Esophagus squamous epithelium (tissue), 5 donors: ENCODE measurements around the gene TMEM63A. TPM values are rescaled to one million over a fixed set of nuclear protein-coding genes. Genes with fewer than 3 reads are reported as not detected.
A peak's percentile ranks its signal among the peaks of the same experiment; 100 is the strongest.

ENCODE experiments used
- DNase-seq: peaks from one replicate; lab custom pipeline; 2025; lab: John Stamatoyannopoulos, UW
- H3K27ac ChIP-seq, 4 donors: fragments of 200-600 bp; sonication (generic); one replicate each; pipeline ENCODE4 v1.5.1; 2016 to 2019; ENCODE audit warnings: mild to moderate bottlenecking in 1 of 4
- H3K27me3 ChIP-seq, 4 donors: fragments of 200-600 bp; sonication (generic); 1 replicate in 3 of 4; 2 replicates in 1 of 4; pipeline versions ENCODE4 v1.5.1 to v1.6.0; 2017 to 2021; ENCODE audit warnings: antibody characterized with exemption in 1 of 4
- H3K36me3 ChIP-seq, 3 donors: fragments of 200-600 bp; sonication (generic); one replicate each; pipeline ENCODE4 v1.5.1; 2016 to 2019
- H3K4me1 ChIP-seq, 3 donors: fragments of 200-600 bp; sonication (generic); one replicate each; pipeline ENCODE4 v1.5.1; 2017 to 2019
- H3K4me3 ChIP-seq, 4 donors: fragments of 200-600 bp; sonication (generic); 1 replicate in 3 of 4; 2 replicates in 1 of 4; pipeline ENCODE4 v1.5.1; 2016 to 2019; ENCODE audit warnings: mild to moderate bottlenecking in 2 of 4, moderate library complexity in 1 of 4
- H3K9me3 ChIP-seq, 3 donors: fragments of 200-600 bp; sonication (generic); one replicate each; pipeline ENCODE4 v1.5.1; 2016 to 2019
- POLR2A ChIP-seq, 4 donors: fragments of 450-650 bp; IDR thresholded peaks; one replicate each; pipeline ENCODE4 v1.6.1; 2017; ENCODE audit warnings: antibody characterized with exemption in 4 of 4, mild to moderate bottlenecking in 4 of 4, moderate library complexity in 3 of 4
- WGBS, 2 donors: methylation state at CpG; one replicate each; pipeline ENCODE4 v1.1.5; 2018; 5-methylcytosine and 5-hydroxymethylcytosine counted together
- intact Hi-C: fragments of 100-400 bp; cut with DNase I; formaldehyde crosslinking; loops from one replicate; pipeline ENCODE4 v1.15.0; 2022
- total RNA-seq, 4 donors: library from RNA; depleted of rRNA; stranded (reverse); fragments of >200 nt; gene quantifications; one replicate each; pipeline ENCODE4 v1.1.0, GENCODE V29; 2016
- TF ChIP-seq, protein P1 (sequence below), 6 experiments: fragments of 450-650 bp in 4 of 6; fragments of 200-600 bp in 2 of 6; sonication (generic) in 2 of 6; IDR thresholded peaks; one replicate each; pipeline ENCODE4 v1.5.1; 2016 to 2019; ENCODE audit warnings: antibody characterized with exemption in 6 of 6, mild to moderate bottlenecking in 4 of 6, moderate library complexity in 4 of 6
- donor health status: DM: yes; HTN: yes; CAD: no.

Gene TMEM63A
- total RNA-seq, 4 donors from 2014 or later, result 9.8 to 27.1 (median 18.3) TPM

DNA sequence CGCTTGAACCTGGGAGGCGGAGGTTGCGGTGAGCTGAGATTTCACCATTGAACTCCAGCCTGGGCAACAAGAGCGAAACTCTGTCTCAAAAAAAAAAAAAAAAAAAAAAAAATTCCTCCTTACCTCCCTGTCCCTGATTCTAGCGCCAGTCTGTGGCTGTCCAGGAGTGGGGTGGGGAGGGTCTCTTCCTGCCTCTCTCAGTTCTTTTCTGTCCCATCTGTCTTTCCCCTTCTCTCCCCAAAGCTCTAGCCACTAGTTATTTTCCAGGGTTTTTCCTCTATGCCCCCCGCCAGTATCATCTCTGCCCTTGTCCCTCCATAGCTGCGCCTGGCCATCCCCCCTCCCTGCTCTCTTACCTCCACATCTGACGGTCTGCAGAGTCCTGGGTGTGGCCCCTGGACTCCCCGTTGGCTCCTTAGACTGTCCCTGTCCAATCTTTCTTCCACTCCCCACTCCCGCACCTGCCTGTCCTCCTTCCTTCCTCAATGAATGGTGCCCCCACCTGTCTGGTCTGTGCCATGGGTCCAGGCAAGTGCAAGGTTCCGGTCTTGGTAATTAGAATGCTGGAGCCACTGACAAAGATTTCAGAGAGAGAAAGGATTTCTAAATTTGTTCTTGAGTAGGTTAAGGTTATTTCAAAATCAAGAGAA lies 1.6 kb upstream of the TMEM63A start:
- intact Hi-C loops, result no loop called here
- H3K4me3 ChIP-seq, result peak overlapping the region in 3 of 4 donors; percentile 82 to 99 (median 88)
- peaks cover 0 to 7% (median 0%) of the 10 kb centered on the region in 4 donors for H3K27me3 ChIP-seq
- H3K36me3 ChIP-seq, result peaks cover 0 to 8% (median 0%) of the 10 kb centered on the region in 3 donors
- DNase-seq, result no peak
- WGBS, 2 donors, result 84% methylated on average over 9 to 10 of the region's 11 CpGs
- TF ChIP-seq, protein P1, sequence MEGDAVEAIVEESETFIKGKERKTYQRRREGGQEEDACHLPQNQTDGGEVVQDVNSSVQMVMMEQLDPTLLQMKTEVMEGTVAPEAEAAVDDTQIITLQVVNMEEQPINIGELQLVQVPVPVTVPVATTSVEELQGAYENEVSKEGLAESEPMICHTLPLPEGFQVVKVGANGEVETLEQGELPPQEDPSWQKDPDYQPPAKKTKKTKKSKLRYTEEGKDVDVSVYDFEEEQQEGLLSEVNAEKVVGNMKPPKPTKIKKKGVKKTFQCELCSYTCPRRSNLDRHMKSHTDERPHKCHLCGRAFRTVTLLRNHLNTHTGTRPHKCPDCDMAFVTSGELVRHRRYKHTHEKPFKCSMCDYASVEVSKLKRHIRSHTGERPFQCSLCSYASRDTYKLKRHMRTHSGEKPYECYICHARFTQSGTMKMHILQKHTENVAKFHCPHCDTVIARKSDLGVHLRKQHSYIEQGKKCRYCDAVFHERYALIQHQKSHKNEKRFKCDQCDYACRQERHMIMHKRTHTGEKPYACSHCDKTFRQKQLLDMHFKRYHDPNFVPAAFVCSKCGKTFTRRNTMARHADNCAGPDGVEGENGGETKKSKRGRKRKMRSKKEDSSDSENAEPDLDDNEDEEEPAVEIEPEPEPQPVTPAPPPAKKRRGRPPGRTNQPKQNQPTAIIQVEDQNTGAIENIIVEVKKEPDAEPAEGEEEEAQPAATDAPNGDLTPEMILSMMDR (IDR thresholded peaks at IDR 0.05), result no peak
- no peak for TF ChIP-seq POLR2A (IDR thresholded peaks at IDR 0.05)
- peaks cover 22 to 53% (median 30%) of the 10 kb centered on the region in 3 donors for H3K4me1 ChIP-seq
- H3K27ac ChIP-seq, result no peak overlapping the region
- no peaks in the 10 kb centered on the region for H3K9me3 ChIP-seq

DNA sequence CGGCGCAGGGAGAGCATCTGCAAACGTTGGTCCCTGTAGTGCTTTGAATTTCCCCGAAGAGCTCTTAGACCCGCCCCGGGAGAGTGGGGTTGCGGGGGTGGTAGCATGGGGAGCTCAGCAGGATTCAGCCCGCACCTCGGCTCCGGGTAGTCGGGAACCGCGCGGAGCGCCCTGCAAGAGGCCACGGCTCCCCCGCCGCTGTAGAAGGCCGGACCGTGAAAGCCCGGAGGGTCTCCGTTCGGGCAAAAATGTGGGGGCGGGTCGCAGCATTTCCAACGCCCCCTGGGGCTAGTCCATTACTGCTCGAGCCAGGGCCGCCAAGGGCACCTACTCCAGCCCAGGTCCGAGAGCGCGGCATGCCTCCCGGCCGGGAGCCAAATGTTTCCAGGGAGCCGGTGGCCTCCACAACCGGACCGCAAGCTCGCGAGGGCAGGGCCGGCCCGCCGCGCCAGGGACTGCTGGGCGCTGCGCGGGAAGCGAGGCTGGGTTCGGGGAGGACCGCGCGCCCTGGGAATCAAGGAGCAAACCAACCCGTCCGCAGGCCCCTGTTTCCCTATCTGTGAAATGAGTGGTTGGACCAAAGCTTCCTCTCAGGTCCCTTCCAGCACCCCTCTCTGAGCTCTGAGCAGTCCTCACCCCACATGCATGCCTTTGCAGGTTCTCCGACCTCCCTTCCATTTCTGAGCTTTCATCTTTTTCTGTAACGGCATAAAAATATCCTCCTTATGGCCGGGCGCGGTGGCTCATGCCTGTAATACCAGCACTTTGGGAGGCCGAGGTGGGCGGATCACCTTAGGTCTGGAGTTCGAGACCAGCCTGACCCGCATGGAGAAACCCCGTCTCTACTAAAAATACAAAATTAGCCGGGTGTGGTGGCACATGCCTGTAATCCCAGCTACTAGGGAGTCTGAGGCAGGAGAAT lies 775 bp upstream of the TMEM63A start:
- peak overlapping the region; percentile 61 to 99 (median 85) for H3K4me3 ChIP-seq
- no peaks in the 10 kb centered on the region for H3K9me3 ChIP-seq
- H3K4me1 ChIP-seq, result peaks cover 30 to 60% (median 35%) of the 10 kb centered on the region in 3 donors
- WGBS, 2 donors, result 0 to 4% methylated on average over 15 to 22 of the region's 63 CpGs
- intact Hi-C loops, result no loop called here
- DNase-seq, result no peak
- H3K27ac ChIP-seq, result peak overlapping the region; percentile 82 to 93 (median 91)
- TF ChIP-seq POLR2A (IDR thresholded peaks at IDR 0.05), result no peak
- TF ChIP-seq, protein P1 (IDR thresholded peaks at IDR 0.05), result no peak
- H3K36me3 ChIP-seq, result peaks cover 0 to 8% (median 0%) of the 10 kb centered on the region in 3 donors
- H3K27me3 ChIP-seq, result no peaks in the 10 kb centered on the region

DNA sequence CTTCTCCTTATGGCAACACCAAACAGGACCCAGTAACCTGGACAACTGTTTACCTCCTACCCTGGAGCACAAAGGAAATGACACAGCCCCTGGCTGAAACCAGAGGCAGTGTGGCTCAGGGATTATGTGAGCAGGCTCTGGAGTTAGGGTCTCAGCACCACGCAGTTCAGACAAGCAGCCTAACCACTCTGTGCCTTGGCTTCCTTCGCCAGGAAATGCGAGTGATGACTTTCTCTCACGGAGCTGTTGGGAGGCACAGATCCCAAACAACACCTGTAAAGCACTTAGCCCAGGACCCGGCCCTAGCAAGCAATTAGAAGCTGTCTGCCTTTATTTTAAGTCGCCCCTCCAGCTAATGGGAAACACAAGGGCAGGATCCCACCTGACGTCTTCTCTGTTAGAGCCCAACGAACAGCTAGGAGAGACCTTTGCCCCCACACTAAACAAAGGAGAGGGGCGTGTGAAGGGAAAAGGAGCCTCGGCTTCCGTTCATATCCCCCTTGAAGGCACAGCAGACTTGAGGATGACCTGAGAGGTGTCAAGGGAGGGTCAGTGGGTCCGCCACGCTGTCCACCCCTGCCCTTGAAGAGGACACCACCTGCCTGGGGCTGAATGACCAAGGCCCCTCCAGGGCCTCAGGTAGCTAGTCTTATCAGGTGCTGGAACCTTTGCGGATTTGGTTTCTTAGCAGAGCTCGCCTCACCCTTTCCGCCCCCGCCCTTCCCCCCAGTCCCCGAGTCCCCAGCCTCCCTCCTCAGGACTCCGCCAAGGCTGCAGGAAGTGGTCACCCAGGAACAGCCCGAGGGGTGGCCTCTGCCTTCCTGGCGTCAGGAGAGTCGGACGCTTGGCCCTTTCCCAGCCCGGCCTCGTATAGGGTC lies 860 bp downstream of the TMEM63A start:
- H3K9me3 ChIP-seq, result no peaks in the 10 kb centered on the region
- intact Hi-C loops, result no loop called here
- peaks cover 0 to 23% (median 0%) of the 10 kb centered on the region in 3 donors for H3K36me3 ChIP-seq
- TF ChIP-seq POLR2A (IDR thresholded peaks at IDR 0.05), result no peak
- TF ChIP-seq, protein P1 (IDR thresholded peaks at IDR 0.05), result no peak
- no peaks in the 10 kb centered on the region for H3K27me3 ChIP-seq
- peaks cover 39 to 71% (median 45%) of the 10 kb centered on the region in 3 donors for H3K4me1 ChIP-seq
- no peak for DNase-seq
- H3K27ac ChIP-seq, result peak overlapping the region; percentile 82 to 93 (median 91)
- H3K4me3 ChIP-seq, result peak overlapping the region; percentile 61 to 99 (median 85)
- WGBS, 2 donors, result 8 to 17% methylated on average over 5 to 6 of the region's 25 CpGs

DNA sequence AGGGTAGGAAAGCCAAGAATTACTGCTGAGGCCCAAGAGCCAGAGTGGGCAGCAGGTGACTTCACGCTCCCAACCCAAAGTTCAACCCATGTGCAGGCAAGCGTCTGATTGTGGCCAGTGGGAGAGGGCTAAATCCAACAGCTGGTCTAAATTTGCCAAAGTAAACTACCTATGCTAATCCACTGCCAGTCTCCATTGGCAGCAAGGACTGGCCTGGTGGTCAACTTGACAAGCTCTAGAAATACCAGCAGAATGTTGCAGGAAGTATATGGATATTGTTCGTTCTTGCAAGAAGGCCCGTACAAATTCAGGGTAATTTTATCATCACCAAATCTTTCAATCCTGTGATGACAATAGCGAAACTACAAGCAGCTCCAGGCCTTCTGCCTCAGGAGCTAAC lies 1.5 kb downstream of the TMEM63A start:
- intact Hi-C loops, result no loop called here
- H3K27ac ChIP-seq, result peak overlapping the region; percentile 82 to 93 (median 91)
- WGBS, 2 donors, result 54 to 64% methylated on average over 5 of the region's 5 CpGs
- DNase-seq, result no peak
- H3K27me3 ChIP-seq, result no peaks in the 10 kb centered on the region
- H3K4me1 ChIP-seq, result peaks cover 39 to 77% (median 45%) of the 10 kb centered on the region in 3 donors
- H3K9me3 ChIP-seq, result no peaks in the 10 kb centered on the region
- peaks cover 0 to 27% (median 0%) of the 10 kb centered on the region in 3 donors for H3K36me3 ChIP-seq
- TF ChIP-seq, protein P1 (IDR thresholded peaks at IDR 0.05), result no peak
- no peak for TF ChIP-seq POLR2A (IDR thresholded peaks at IDR 0.05)
- peak overlapping the region in 2 of 4 donors; percentile 88 to 99 for H3K4me3 ChIP-seq
